ENCODE measurements around the gene GNGT1.

The GNGT1 gene

GRCh38 chr7:93920496-93921182 is 14.3 kb downstream of the GNGT1 start:
- H3K27ac ChIP-seq = no peak overlapping the region

GRCh38 chr7:93921186-93921585 is 14.8 kb downstream of the GNGT1 start:
- no peak for TF ChIP-seq ZFX (IDR thresholded peaks at IDR 0.05; ENCODE audit: borderline replicate concordance)
- H3K27ac ChIP-seq = no peak overlapping the region

More at GRCh38 chr7:93920496-93921182, 14.3 kb downstream of the GNGT1 start:
- TF ChIP-seq ZFX (IDR thresholded peaks at IDR 0.05; ENCODE audit: borderline replicate concordance) (no peak), CTCF (IDR thresholded peaks at IDR 0.05) (no peak)

- TF ChIP-seq CTCF (IDR thresholded peaks at IDR 0.05) = no peak
- no peak for TF ChIP-seq ZFX (IDR thresholded peaks at IDR 0.05; ENCODE audit: borderline replicate concordance)
- H3K27ac ChIP-seq = no peak within 1 kb of the TSS
Measured at GRCh38 chr7:93921607-93922566, 15.5 kb downstream of the GNGT1 start, which contains the start of gene GNG11. TSS of gene GNG11 (plus strand) at chr7:93921735. CDS start at chr7:93922138, 403 bp downstream.

GRCh38 chr7:93923296-93923695 is 16.9 kb downstream of the GNGT1 start:
- H3K27ac ChIP-seq = no peak overlapping the region
- no peak for TF ChIP-seq CTCF (IDR thresholded peaks at IDR 0.05)
- no peak for TF ChIP-seq ZFX (IDR thresholded peaks at IDR 0.05; ENCODE audit: borderline replicate concordance)

GRCh38 chr7:93923942-93924341 is 17.6 kb downstream of the GNGT1 start:
- no peak overlapping the region for H3K27ac ChIP-seq
- TF ChIP-seq ZFX (IDR thresholded peaks at IDR 0.05; ENCODE audit: borderline replicate concordance) (no peak), CTCF (IDR thresholded peaks at IDR 0.05) (no peak)

- no peak for TF ChIP-seq CTCF (IDR thresholded peaks at IDR 0.05)
- no peak for TF ChIP-seq ZFX (IDR thresholded peaks at IDR 0.05; ENCODE audit: borderline replicate concordance)
- H3K27ac ChIP-seq = no peak overlapping the region
Measured at GRCh38 chr7:93926800-93927199, 20.4 kb downstream of the GNGT1 start.

GRCh38 chr7:93927585-93927984 is 21.2 kb downstream of the GNGT1 start:
- H3K27ac ChIP-seq = no peak overlapping the region
- TF ChIP-seq ZFX (IDR thresholded peaks at IDR 0.05; ENCODE audit: borderline replicate concordance) (no peak), CTCF (IDR thresholded peaks at IDR 0.05) (no peak)

Data from 22Rv1 (cell line).